SK-N-SH (cell line): Measurements from ENCODE around the gene ADGRG7. TPM values are rescaled to one million over a fixed set of nuclear protein-coding genes. Genes with fewer than 3 reads are reported as not detected.

ENCODE experiments used
- CTCF ChIA-PET: fragments of 300-600, 350-600 bp; formaldehyde crosslinking; extraction: SDS; loops from one replicate; lab custom pipeline; 2021; lab: Yijun Ruan, JAX
- POLR2A ChIA-PET: fragments of 350-600 bp; sonication (Branson Sonifier 250); formaldehyde crosslinking; extraction: SDS; loops from one replicate; lab custom pipeline; 2020; ENCODE audit warnings: antibody characterized with exemption, inconsistent platforms; lab: Yijun Ruan, JAX
- DNase-seq: peaks from one replicate; pipeline ENCODE4 v3.0.0; 2012
- H2AFZ ChIP-seq: fragments of 200-600 bp; sonication (generic); 2 replicates; pipeline ENCODE4 v1.8.1; 2016; ENCODE audit warnings: antibody characterized with exemption, mild to moderate bottlenecking, low read depth
- H3F3A ChIP-seq: fragments of 200-600 bp; sonication (generic); replicated peaks from 2 replicates; pipeline ENCODE3; 2016; ENCODE audit warnings: antibody characterized with exemption, mild to moderate bottlenecking; ENCODE audit not compliant: insufficient read depth
- H3K27ac ChIP-seq, 2 experiments: fragments of 200-500 bp in 1 of 2; fragments of 200-600 bp in 1 of 2; sonication (Bioruptor generic) in 1 of 2; sonication (generic), shearing (Covaris generic) in 1 of 2; 2 replicates each; pipeline versions ENCODE4 v1.5.1 to v1.6.1; 2014 to 2016; ENCODE audit warnings: low read depth in 2 of 2, inconsistent platforms in 1 of 2, low read length in 1 of 2, mild to moderate bottlenecking in 1 of 2, mixed read lengths in 1 of 2
- H3K27me3 ChIP-seq: fragments of 200-600 bp; sonication (generic), shearing (Covaris generic); 2 replicates; pipeline ENCODE4 v1.6.1; 2016; ENCODE audit warnings: mixed run types; ENCODE audit not compliant: insufficient read depth
- H3K36me3 ChIP-seq, 2 experiments: fragments of 200-500 bp in 1 of 2; fragments of 200-600 bp in 1 of 2; sonication (Bioruptor generic) in 1 of 2; sonication (generic) in 1 of 2; replicated peaks in 1 of 2; 2 replicates each; pipeline versions ENCODE3 to v1.5.1; 2014 to 2016; ENCODE audit warnings: low read length in 1 of 2, mild to moderate bottlenecking in 1 of 2; ENCODE audit not compliant: insufficient read depth in 2 of 2, control insufficient read depth in 1 of 2
- H3K4me1 ChIP-seq, 2 experiments: fragments of 200-500 bp in 1 of 2; fragments of 200-600 bp in 1 of 2; sonication (Bioruptor generic) in 1 of 2; sonication (generic), shearing (Covaris generic) in 1 of 2; 2 replicates each; pipeline versions ENCODE4 v1.5.1 to v1.6.1; 2014 to 2016; ENCODE audit warnings: low read depth in 1 of 2, low read length in 1 of 2, mixed run types in 1 of 2; ENCODE audit not compliant: insufficient read depth in 2 of 2, control insufficient read depth in 1 of 2
- H3K4me2 ChIP-seq: fragments of 200-600 bp; sonication (generic), shearing (Covaris generic); 2 replicates; pipeline ENCODE4 v1.6.1; 2017; ENCODE audit warnings: mixed run types
- H3K4me3 ChIP-seq, 2 experiments: fragments of 200-500 bp in 1 of 2; fragments of 200-600 bp in 1 of 2; sonication (Bioruptor generic) in 1 of 2; sonication (generic), shearing (Covaris generic) in 1 of 2; 2 replicates each; pipeline versions ENCODE4 v1.5.1 to v1.8.1; 2014 to 2016; ENCODE audit warnings: low read depth in 2 of 2, inconsistent platforms in 1 of 2, low read length in 1 of 2, mild to moderate bottlenecking in 1 of 2, mixed read lengths in 1 of 2, moderate library complexity in 1 of 2
- H3K79me2 ChIP-seq: fragments of 200-600 bp; sonication (generic); 2 replicates; pipeline ENCODE4 v1.8.1; 2017; ENCODE audit warnings: mild to moderate bottlenecking; ENCODE audit not compliant: insufficient read depth
- H3K9ac ChIP-seq: fragments of 200-600 bp; sonication (generic); 2 replicates; pipeline ENCODE4 v1.6.1; 2017; ENCODE audit warnings: mixed run types
- H3K9me2 ChIP-seq: fragments of 200-600 bp; sonication (generic); 2 replicates; pipeline ENCODE4 v1.6.1; 2017; ENCODE audit warnings: mixed run types
- H3K9me3 ChIP-seq: fragments of 200-600 bp; sonication (generic); 2 replicates; pipeline ENCODE4 v1.6.1; 2017; ENCODE audit warnings: mixed run types, mild to moderate bottlenecking, moderate library complexity
- H4K20me1 ChIP-seq: fragments of 200-600 bp; sonication (generic); 2 replicates; pipeline ENCODE4 v1.6.1; 2017; ENCODE audit warnings: mild to moderate bottlenecking, mixed run types; ENCODE audit not compliant: insufficient read depth
- CHD2 ChIP-seq: fragments of 150-350 bp; IDR thresholded peaks from 2 replicates; pipeline ENCODE4 v1.6.1; 2018; ENCODE audit warnings: low read length; ENCODE audit not compliant: partially characterized antibody
- EP300 ChIP-seq, 2 experiments: IDR thresholded peaks; 2 replicates each; pipeline versions ENCODE4 v1.4.0 to v1.6.1; 2012; ENCODE audit warnings: borderline replicate concordance in 1 of 2, low read depth in 1 of 2, low read length in 1 of 2
- FOSL2 ChIP-seq: IDR thresholded peaks from 2 replicates; pipeline ENCODE4 v1.4.0; 2012; ENCODE audit warnings: low read depth, mild to moderate bottlenecking, moderate library complexity, borderline replicate concordance
- FOXM1 ChIP-seq: IDR thresholded peaks from 2 replicates; pipeline ENCODE4 v1.4.0; 2012; ENCODE audit warnings: low read depth, mild to moderate bottlenecking
- GATA2 ChIP-seq: sonication (generic); formaldehyde crosslinking; IDR thresholded peaks from 2 replicates; pipeline ENCODE4 v1.5.0; 2020; ENCODE audit warnings: mild to moderate bottlenecking, missing genetic modification reagents
- MEF2A ChIP-seq: IDR thresholded peaks from 2 replicates; pipeline ENCODE4 v1.4.0; 2012; ENCODE audit warnings: low read depth, borderline replicate concordance
- NRF1 ChIP-seq: IDR thresholded peaks from 2 replicates; pipeline ENCODE4 v1.6.1; 2012; ENCODE audit warnings: low read depth, mild to moderate bottlenecking, low read length
- POLR2AphosphoS5 ChIP-seq: IDR thresholded peaks from 2 replicates; pipeline ENCODE4 v1.6.1; 2012; ENCODE audit warnings: low read depth, low read length
- RFX5 ChIP-seq: IDR thresholded peaks from 2 replicates; pipeline ENCODE4 v1.6.1; 2012; ENCODE audit warnings: mild to moderate bottlenecking, improper control_type of control experiment, low read length
- TAF1 ChIP-seq: IDR thresholded peaks from 2 replicates; pipeline ENCODE4 v1.6.1; 2012; ENCODE audit warnings: low read depth, mild to moderate bottlenecking, low read length, moderate library complexity, borderline replicate concordance
- TCF12 ChIP-seq: IDR thresholded peaks from 2 replicates; pipeline ENCODE4 v1.4.0; 2012
- TEAD4 ChIP-seq: IDR thresholded peaks from 2 replicates; pipeline ENCODE4 v1.4.0; 2012; ENCODE audit warnings: mild to moderate bottlenecking, borderline replicate concordance; ENCODE audit not compliant: insufficient read depth
- YY1 ChIP-seq: IDR thresholded peaks from 2 replicates; pipeline ENCODE4 v1.4.0; 2012; ENCODE audit warnings: low read depth, mild to moderate bottlenecking
- WGBS: methylation state at CpG from one replicate; pipeline ENCODE4 v1.1.6; 2017; ENCODE audit warnings: low lambda C conversion rate; 5-methylcytosine and 5-hydroxymethylcytosine counted together
- polyA plus RNA-seq, 3 experiments: library from polyadenylated mRNA; depleted of rRNA; stranded (reverse); fragments of >200 nt; gene quantifications; 2 replicates each; pipeline ENCODE4 v1.2.3, GENCODE V29; 2012
- TF ChIP-seq, protein P1 (sequence below): fragments of 150-350 bp; IDR thresholded peaks from 2 replicates; pipeline ENCODE4 v1.6.1; 2016; ENCODE audit warnings: mild to moderate bottlenecking, low read depth, low read length
- TF ChIP-seq, protein P2 (sequence below): IDR thresholded peaks from 2 replicates; pipeline ENCODE4 v1.4.0; 2012; ENCODE audit warnings: low read depth, borderline replicate concordance
- TF ChIP-seq, protein P3 (sequence below): fragments of 150-350 bp; IDR thresholded peaks from 2 replicates; pipeline ENCODE4 v1.6.1; 2017; ENCODE audit warnings: antibody characterized with exemption, low read length, low read depth, borderline replicate concordance
- TF ChIP-seq, protein P4 (sequence below): IDR thresholded peaks from 2 replicates; pipeline ENCODE4 v1.4.0; 2012; ENCODE audit warnings: low read depth, borderline replicate concordance
- TF ChIP-seq, protein P5 (sequence below): IDR thresholded peaks from 2 replicates; pipeline ENCODE4; 2012

ADGRG7 gene
- polyA plus RNA-seq, 1 of the 3 experiments (the other 2 are of a cell fraction): not detected

DNA sequence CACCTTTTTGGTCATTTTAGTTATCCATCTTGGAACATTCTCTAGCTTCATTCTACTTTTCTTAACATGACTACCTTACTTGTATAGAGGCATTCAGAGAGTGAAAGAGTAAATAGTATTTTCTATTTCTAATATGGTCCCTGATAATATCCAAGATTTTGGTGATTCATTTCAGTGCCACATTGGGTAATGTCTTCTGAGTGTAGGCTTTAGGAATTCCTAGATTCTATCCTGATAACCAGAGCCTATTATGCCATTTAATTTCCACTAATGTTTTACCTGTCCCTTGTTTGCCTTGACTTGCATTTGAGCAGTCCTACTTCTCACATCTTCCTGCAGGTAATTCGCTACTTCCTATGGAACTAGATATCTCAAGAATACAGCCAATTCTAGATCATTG lies 21.8 kb downstream of the ADGRG7 start:
- no peak overlapping the region for H3K27ac ChIP-seq
- H3K9ac ChIP-seq: no peak overlapping the region
- no peaks in the 10 kb centered on the region for H4K20me1 ChIP-seq
- no peaks in the 10 kb centered on the region for H3K27me3 ChIP-seq
- no peak for TF ChIP-seq TAF1
- TF ChIP-seq, protein P1, sequence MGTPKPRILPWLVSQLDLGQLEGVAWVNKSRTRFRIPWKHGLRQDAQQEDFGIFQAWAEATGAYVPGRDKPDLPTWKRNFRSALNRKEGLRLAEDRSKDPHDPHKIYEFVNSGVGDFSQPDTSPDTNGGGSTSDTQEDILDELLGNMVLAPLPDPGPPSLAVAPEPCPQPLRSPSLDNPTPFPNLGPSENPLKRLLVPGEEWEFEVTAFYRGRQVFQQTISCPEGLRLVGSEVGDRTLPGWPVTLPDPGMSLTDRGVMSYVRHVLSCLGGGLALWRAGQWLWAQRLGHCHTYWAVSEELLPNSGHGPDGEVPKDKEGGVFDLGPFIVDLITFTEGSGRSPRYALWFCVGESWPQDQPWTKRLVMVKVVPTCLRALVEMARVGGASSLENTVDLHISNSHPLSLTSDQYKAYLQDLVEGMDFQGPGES: no peak
- no peak for TF ChIP-seq GATA2 (CRISPR knock-in tag)
- TF ChIP-seq YY1: no peak
- no peak for TF ChIP-seq POLR2AphosphoS5
- TF ChIP-seq TEAD4: no peak
- no peak for TF ChIP-seq EP300 (IDR thresholded peaks at IDR 0.05; ENCODE audit: borderline replicate concordance in 1 of 2, low read depth in 1 of 2, low read length in 1 of 2)
- TF ChIP-seq, protein P2, sequence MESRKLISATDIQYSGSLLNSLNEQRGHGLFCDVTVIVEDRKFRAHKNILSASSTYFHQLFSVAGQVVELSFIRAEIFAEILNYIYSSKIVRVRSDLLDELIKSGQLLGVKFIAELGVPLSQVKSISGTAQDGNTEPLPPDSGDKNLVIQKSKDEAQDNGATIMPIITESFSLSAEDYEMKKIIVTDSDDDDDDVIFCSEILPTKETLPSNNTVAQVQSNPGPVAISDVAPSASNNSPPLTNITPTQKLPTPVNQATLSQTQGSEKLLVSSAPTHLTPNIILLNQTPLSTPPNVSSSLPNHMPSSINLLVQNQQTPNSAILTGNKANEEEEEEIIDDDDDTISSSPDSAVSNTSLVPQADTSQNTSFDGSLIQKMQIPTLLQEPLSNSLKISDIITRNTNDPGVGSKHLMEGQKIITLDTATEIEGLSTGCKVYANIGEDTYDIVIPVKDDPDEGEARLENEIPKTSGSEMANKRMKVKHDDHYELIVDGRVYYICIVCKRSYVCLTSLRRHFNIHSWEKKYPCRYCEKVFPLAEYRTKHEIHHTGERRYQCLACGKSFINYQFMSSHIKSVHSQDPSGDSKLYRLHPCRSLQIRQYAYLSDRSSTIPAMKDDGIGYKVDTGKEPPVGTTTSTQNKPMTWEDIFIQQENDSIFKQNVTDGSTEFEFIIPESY: no peak
- no peak for TF ChIP-seq TCF12
- no peak for TF ChIP-seq MEF2A
- TF ChIP-seq, protein P3, sequence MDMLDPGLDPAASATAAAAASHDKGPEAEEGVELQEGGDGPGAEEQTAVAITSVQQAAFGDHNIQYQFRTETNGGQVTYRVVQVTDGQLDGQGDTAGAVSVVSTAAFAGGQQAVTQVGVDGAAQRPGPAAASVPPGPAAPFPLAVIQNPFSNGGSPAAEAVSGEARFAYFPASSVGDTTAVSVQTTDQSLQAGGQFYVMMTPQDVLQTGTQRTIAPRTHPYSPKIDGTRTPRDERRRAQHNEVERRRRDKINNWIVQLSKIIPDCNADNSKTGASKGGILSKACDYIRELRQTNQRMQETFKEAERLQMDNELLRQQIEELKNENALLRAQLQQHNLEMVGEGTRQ: no peak
- no peak for TF ChIP-seq FOXM1
- TF ChIP-seq, protein P4, sequence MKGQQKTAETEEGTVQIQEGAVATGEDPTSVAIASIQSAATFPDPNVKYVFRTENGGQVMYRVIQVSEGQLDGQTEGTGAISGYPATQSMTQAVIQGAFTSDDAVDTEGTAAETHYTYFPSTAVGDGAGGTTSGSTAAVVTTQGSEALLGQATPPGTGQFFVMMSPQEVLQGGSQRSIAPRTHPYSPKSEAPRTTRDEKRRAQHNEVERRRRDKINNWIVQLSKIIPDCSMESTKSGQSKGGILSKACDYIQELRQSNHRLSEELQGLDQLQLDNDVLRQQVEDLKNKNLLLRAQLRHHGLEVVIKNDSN: no peak
- TF ChIP-seq RFX5: no peak
- no peak for TF ChIP-seq NRF1
- TF ChIP-seq, protein P5, sequence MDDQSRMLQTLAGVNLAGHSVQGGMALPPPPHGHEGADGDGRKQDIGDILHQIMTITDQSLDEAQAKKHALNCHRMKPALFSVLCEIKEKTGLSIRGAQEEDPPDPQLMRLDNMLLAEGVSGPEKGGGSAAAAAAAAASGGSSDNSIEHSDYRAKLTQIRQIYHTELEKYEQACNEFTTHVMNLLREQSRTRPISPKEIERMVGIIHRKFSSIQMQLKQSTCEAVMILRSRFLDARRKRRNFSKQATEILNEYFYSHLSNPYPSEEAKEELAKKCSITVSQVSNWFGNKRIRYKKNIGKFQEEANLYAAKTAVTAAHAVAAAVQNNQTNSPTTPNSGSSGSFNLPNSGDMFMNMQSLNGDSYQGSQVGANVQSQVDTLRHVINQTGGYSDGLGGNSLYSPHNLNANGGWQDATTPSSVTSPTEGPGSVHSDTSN: no peak
- no peak for TF ChIP-seq FOSL2
- no peak for TF ChIP-seq CHD2
- 84% methylated on average over 1 of the region's 1 CpG for WGBS
- no peaks in the 10 kb centered on the region for H3K9me2 ChIP-seq
- POLR2A ChIA-PET: no interaction called here
- H3K79me2 ChIP-seq: no peaks in the 10 kb centered on the region
- no peaks in the 10 kb centered on the region for H3K36me3 ChIP-seq
- H3K4me2 ChIP-seq: no peak overlapping the region
- H3K4me3 ChIP-seq: no peak overlapping the region
- no peak for DNase-seq
- no peak overlapping the region for H2AFZ ChIP-seq
- no peaks in the 10 kb centered on the region for H3K9me3 ChIP-seq
- CTCF ChIA-PET: no interaction called here
- H3F3A ChIP-seq: no peaks in the 10 kb centered on the region
- no peaks in the 10 kb centered on the region for H3K4me1 ChIP-seq
